ENCODE results near the gene COL27A1. TPM values are rescaled to one million over a fixed set of nuclear protein-coding genes. Genes with fewer than 3 reads are reported as not detected.

The COL27A1 gene
- polyA plus RNA-seq, 3 donors from 2014 or later, result not detected

DNA sequence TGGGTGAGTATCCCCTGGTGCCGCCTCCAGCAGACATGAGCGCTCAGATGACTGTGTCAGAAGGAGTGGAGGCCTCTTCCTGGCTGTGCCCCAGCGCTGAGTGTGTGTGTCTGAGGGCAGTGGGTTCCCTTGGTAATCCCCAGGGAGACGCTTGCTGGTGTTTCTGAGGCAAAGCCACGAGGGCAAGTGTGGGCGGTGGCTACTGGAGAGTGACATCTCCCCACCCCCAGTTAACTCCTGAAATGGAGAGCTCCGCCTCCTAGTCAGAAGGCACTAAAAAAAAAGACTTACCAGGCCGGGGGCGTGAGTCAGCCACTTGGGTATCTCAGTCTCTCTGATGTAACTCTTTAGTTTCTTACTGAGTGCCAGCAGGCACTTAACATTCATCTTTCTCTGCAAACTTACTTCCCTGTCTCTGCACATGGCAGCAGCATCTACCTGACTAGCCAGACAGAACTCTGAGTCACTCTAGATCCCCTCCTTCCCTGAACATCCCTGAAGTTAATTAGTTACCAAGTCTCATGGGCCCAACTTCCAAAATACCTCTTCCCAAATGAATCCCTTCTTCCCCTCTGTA is 193.7 kb downstream of the COL27A1 start:
- Mint-ChIP-seq H3K4me3 (peak overlapping the region in 1 of 5 donors; percentile 35), H3K27ac (peak overlapping the region; percentile 85 to 95 (median 92)), H3K27me3 (ENCODE audit: low read depth in 3 of 3) (peaks cover 10 to 20% (median 11%) of the 10 kb centered on the region in 3 donors), H3K4me1 (peaks cover 38 to 46% of the 10 kb centered on the region in 2 donors), H3K9me3 (no peaks in the 10 kb centered on the region), H3K36me3 (peaks cover 41 to 65% (median 49%) of the 10 kb centered on the region in 3 donors)
- DNase-seq, result peak; percentile 37 to 58 (median 49)

DNA sequence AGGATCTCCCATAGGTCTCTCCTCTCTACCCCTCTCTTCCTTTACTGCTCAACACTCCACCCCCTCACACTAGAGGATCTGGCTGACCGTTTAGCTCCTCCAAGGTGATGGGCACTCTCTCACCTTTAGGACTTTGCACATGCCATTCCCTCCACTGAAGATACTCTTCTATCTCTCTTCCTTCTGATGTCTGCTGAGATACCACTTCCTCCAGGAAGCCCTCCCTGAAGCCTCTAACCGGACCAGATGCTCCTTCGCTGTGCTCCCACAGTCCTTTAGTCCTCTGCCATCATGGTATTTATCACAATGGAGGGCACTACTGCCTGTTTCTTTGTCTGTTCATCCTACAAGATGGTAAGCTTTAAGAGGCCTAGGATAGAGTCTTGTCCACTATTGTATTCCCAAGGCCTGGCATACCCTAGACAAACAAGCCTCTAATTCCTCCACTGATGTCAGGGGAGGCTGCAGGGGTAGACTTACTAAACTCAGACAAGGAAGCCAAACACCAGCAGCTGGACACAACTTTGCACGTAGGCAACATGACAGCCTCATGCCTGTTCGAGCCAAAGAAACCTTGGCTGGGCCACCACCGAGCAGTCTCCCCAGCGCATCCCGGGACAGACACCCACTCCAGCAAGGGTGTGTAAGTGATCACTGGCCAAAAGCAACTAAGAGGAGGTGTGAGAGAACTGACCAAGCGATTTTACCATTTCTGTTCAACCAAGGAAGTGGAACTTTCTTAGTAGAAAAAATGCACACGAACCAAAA is 194.6 kb downstream of the COL27A1 start:
- Mint-ChIP-seq H3K4me1 (peaks cover 37 to 38% of the 10 kb centered on the region in 2 donors), H3K4me3 (peak overlapping the region in 1 of 5 donors; percentile 35), H3K9me3 (no peaks in the 10 kb centered on the region), H3K27ac (peak overlapping the region; percentile 85 to 95 (median 92)), H3K36me3 (peaks cover 33 to 56% (median 41%) of the 10 kb centered on the region in 3 donors), H3K27me3 (ENCODE audit: low read depth in 3 of 3) (peaks cover 9 to 16% (median 10%) of the 10 kb centered on the region in 3 donors)
- DNase-seq, result no peak

DNA sequence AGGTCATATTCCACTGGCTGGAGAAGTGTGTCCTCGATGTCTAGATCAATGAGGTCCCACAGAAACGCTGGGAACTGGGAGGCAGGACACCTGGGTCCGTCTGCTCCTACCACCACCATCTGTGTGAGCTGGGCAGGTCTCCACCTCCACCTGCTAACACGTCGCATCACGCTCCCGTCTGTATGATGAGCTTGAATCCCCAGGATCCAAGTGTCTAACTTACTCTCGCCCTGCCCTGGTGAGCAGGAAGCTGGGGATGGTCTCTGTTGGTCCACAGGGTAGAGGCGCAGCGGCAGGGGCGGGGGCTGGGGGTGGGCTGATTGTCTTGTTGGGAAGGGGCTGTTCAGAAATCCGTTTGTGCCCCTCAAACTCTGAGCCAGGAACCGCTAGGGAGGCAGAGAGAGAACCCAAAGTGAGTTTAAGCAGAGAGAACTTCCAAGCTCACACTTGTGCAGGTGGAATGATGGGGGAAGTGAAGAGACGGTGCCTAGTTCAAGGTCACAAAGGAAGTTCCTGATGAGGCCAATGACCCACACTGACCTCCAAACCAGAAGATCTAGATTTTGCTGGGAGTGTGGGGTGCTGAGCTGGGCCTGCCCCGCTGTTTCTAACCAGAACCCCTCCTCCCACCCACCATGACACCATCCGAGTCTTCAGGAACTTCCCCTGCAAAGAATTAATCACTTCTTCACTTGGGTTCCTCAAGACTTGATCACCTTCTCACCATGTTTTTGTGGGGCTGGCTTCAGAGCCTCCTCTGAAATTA is 195.5 kb downstream of the COL27A1 start:
- H3K36me3 Mint-ChIP-seq, result peaks cover 28 to 51% (median 41%) of the 10 kb centered on the region in 3 donors
- no peak for DNase-seq
- H3K4me1 Mint-ChIP-seq, result peaks cover 37 to 38% of the 10 kb centered on the region in 2 donors
- H3K9me3 Mint-ChIP-seq, result no peaks in the 10 kb centered on the region
- H3K27me3 Mint-ChIP-seq (ENCODE audit: low read depth in 3 of 3), result peaks cover 7 to 16% (median 10%) of the 10 kb centered on the region in 3 donors
- H3K27ac Mint-ChIP-seq, result peak overlapping the region; percentile 85 to 95 (median 92)
- peak overlapping the region in 1 of 5 donors; percentile 39 for H3K4me3 Mint-ChIP-seq

- peaks cover 7 to 16% (median 12%) of the 10 kb centered on the region in 3 donors for H3K27me3 Mint-ChIP-seq (ENCODE audit: low read depth in 3 of 3)
- H3K4me3 Mint-ChIP-seq, result no peak overlapping the region
- H3K27ac Mint-ChIP-seq, result peak overlapping the region; percentile 72 to 84 (median 75)
- H3K4me1 Mint-ChIP-seq, result peaks cover 38 to 44% of the 10 kb centered on the region in 2 donors
- H3K36me3 Mint-ChIP-seq, result peaks cover 24 to 49% (median 44%) of the 10 kb centered on the region in 3 donors
- DNase-seq, result no peak
- H3K9me3 Mint-ChIP-seq, result no peaks in the 10 kb centered on the region
These were observed 196.6 kb downstream of the COL27A1 start for GRCh38 chr9:114351932-114352331.

DNA sequence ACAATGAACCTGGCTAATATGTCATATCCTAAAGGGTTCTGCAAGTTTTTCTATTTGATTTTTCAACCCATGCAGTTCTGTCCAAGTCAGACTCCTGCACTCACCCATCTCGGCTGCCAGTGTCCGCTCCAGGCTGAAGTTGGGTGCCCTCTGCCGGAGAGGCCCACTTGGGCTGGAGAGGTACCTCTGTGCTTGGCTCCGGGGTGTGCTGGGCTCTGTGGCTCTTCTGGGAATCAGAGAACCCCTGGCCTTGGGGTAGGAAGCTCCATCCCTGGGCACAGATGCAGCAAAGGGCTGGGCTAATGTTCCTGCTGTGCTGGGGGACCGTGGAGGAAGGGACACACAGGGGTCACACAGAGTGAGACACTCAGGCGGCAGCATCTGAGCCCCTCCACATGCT is 200.5 kb downstream of the COL27A1 start:
- Mint-ChIP-seq H3K27ac (peak overlapping the region in 5 of 6 donors; percentile 84 to 98 (median 91)), H3K36me3 (peaks cover 26 to 50% (median 43%) of the 10 kb centered on the region in 3 donors)

GRCh38 chr9:114356792-114357191 is 201.5 kb downstream of the COL27A1 start:
- Mint-ChIP-seq H3K4me3 (no peak overlapping the region), H3K4me1 (peaks cover 43 to 47% of the 10 kb centered on the region in 2 donors), H3K27ac (peak overlapping the region; percentile 90 to 98 (median 93)), H3K9me3 (no peaks in the 10 kb centered on the region), H3K27me3 (ENCODE audit: low read depth in 3 of 3) (peaks cover 3 to 7% (median 5%) of the 10 kb centered on the region in 3 donors), H3K36me3 (peaks cover 31 to 59% (median 49%) of the 10 kb centered on the region in 3 donors)
- DNase-seq, result no peak

More for the DNA sequence above, 200.5 kb downstream of the COL27A1 start:
- Mint-ChIP-seq H3K4me3 (no peak overlapping the region), H3K27me3 (ENCODE audit: low read depth in 3 of 3) (peaks cover 0 to 5% (median 4%) of the 10 kb centered on the region in 3 donors), H3K4me1 (peaks cover 36 to 42% of the 10 kb centered on the region in 2 donors), H3K9me3 (no peaks in the 10 kb centered on the region)
- no peak for DNase-seq

- peaks cover 3 to 6% (median 5%) of the 10 kb centered on the region in 3 donors for H3K27me3 Mint-ChIP-seq (ENCODE audit: low read depth in 3 of 3)
- no peak for DNase-seq
- peaks cover 27 to 56% (median 46%) of the 10 kb centered on the region in 3 donors for H3K36me3 Mint-ChIP-seq
- H3K27ac Mint-ChIP-seq, result peak overlapping the region; percentile 84 to 98 (median 92)
- H3K4me1 Mint-ChIP-seq, result peaks cover 42 to 45% of the 10 kb centered on the region in 2 donors
- H3K9me3 Mint-ChIP-seq, result no peaks in the 10 kb centered on the region
- no peak overlapping the region for H3K4me3 Mint-ChIP-seq
These were observed 202.0 kb downstream of the COL27A1 start for GRCh38 chr9:114357360-114357759.

GRCh38 chr9:114357911-114358328 is 202.6 kb downstream of the COL27A1 start:
- Mint-ChIP-seq H3K36me3 (peaks cover 29 to 55% (median 46%) of the 10 kb centered on the region in 3 donors), H3K27ac (peak overlapping the region; percentile 90 to 98 (median 94)), H3K27me3 (ENCODE audit: low read depth in 3 of 3) (peaks cover 3 to 6% (median 4%) of the 10 kb centered on the region in 3 donors), H3K9me3 (no peaks in the 10 kb centered on the region), H3K4me3 (no peak overlapping the region), H3K4me1 (peaks cover 47 to 49% of the 10 kb centered on the region in 2 donors)
- DNase-seq, result no peak

DNA sequence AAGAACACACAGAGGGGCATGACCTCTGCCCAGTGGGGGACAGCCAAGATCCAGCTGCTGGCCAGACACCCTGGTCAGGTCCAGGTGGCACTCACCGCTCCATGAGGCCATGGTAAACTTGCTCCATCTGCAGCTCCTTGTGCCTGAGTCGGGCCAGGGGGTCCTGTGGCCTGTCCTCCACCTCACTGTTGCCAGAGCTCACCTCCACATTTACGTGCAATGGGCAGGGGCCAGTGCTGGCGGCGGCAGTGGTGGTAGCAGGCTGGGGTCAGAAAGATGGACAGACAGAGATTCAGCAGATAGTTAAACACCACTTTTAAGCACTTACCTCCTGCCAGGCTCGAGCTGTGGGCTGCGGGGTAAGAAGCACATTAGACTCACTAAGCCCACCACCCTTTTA is 204.5 kb downstream of the COL27A1 start:
- peak overlapping the region; percentile 90 to 99 (median 96) for H3K27ac Mint-ChIP-seq
- H3K4me1 Mint-ChIP-seq, result peaks cover 66 to 68% of the 10 kb centered on the region in 2 donors
- no peaks in the 10 kb centered on the region for H3K9me3 Mint-ChIP-seq
- peaks cover 12 to 20% (median 18%) of the 10 kb centered on the region in 3 donors for H3K27me3 Mint-ChIP-seq (ENCODE audit: low read depth in 3 of 3)
- H3K36me3 Mint-ChIP-seq, result peaks cover 48 to 73% (median 60%) of the 10 kb centered on the region in 3 donors
- no peak overlapping the region for H3K4me3 Mint-ChIP-seq
- no peak for DNase-seq

DNA sequence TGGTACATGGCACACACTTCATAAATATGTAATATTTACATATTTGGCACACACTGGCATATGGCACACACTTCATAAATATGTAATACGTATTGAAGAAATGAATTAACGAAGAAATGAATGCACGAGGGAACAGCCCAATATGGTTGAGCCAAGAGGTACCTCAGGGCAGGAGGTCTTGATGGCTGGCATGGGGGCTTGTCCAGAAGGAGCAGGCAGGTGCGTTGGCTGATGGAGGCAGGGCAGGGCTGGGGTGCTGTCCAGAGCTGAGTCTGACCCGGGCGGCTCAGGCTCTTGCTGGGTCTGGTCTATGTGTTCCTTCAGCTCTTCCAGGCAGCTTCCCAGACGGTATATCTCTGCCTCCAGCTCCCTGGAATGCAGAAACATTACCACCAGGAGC is 206.2 kb downstream of the COL27A1 start:
- H3K4me3 Mint-ChIP-seq, result peak overlapping the region in 2 of 5 donors; percentile 6 to 53
- peaks cover 81% of the 10 kb centered on the region in 2 donors for H3K4me1 Mint-ChIP-seq
- peaks cover 19 to 30% (median 20%) of the 10 kb centered on the region in 3 donors for H3K27me3 Mint-ChIP-seq (ENCODE audit: low read depth in 3 of 3)
- no peak for DNase-seq
- peak overlapping the region; percentile 90 to 99 (median 96) for H3K27ac Mint-ChIP-seq
- no peaks in the 10 kb centered on the region for H3K9me3 Mint-ChIP-seq
- peaks cover 49 to 72% (median 61%) of the 10 kb centered on the region in 3 donors for H3K36me3 Mint-ChIP-seq

Other genes with a start within 250 kb of the COL27A1 start
- gene AMBP, start 77.2 kb upstream of the COL27A1 start, polyA plus RNA-seq, result not detected
- not detected for gene KIF12, start 56.2 kb upstream of the COL27A1 start, polyA plus RNA-seq
- not detected for gene ORM1, start 167.6 kb downstream of the COL27A1 start, polyA plus RNA-seq
- not detected for gene ORM2, start 174.3 kb downstream of the COL27A1 start, polyA plus RNA-seq
- 10 to 100 TPM in 2 of 3 donors, 1 to 10 TPM in 1; 4.0 to 56.3 (median 13.8) TPM for gene AKNA, start 232.4 kb downstream of the COL27A1 start, polyA plus RNA-seq

Measured in immature natural killer cell (primary cell).